GM18867 (cell line): Measurements from ENCODE around the gene ATP1A4.
A peak's percentile ranks its signal among the peaks of the same experiment; 100 is the strongest.

Source experiments
- ATAC-seq: cut with Tn5 transposase; IDR thresholded peaks from one replicate; pipeline ENCODE4 v1.9.1; 2021; ENCODE audit warnings: mild to moderate bottlenecking, moderate library complexity; ENCODE audit not compliant: unreplicated experiment

ATP1A4 gene

GRCh38 chr1:160169553-160170399 is 18.4 kb downstream of the ATP1A4 start:
- ATAC-seq = peak; percentile 54

GRCh38 chr1:160171354-160171753 is 20.0 kb downstream of the ATP1A4 start:
- ATAC-seq = no peak

GRCh38 chr1:160171980-160172379 is 20.6 kb downstream of the ATP1A4 start:
- ATAC-seq = no peak

- peak; percentile 47 for ATAC-seq
Observed at GRCh38 chr1:160177231-160177630, 25.8 kb downstream of the ATP1A4 start.

GRCh38 chr1:160177667-160178066 is 26.3 kb downstream of the ATP1A4 start:
- ATAC-seq = no peak

GRCh38 chr1:160178731-160179130 is 27.3 kb downstream of the ATP1A4 start:
- ATAC-seq = no peak

GRCh38 chr1:160179336-160179735 is 27.9 kb downstream of the ATP1A4 start:
- ATAC-seq = no peak

GRCh38 chr1:160186246-160186645 is 34.8 kb downstream of the ATP1A4 start:
- no peak for ATAC-seq

GRCh38 chr1:160186729-160187128 is 35.3 kb downstream of the ATP1A4 start:
- ATAC-seq = no peak

GRCh38 chr1:160187407-160187806 is 36.0 kb downstream of the ATP1A4 start:
- no peak for ATAC-seq

GRCh38 chr1:160188341-160188740 is 36.9 kb downstream of the ATP1A4 start:
- no peak for ATAC-seq

GRCh38 chr1:160189649-160190625 is 38.5 kb downstream of the ATP1A4 start, which contains the start of gene CASQ1:
TSS of gene CASQ1 (plus strand) at chr1:160190575. CDS start at chr1:160190752, 177 bp downstream.
- no peak for ATAC-seq

- no peak for ATAC-seq
Observed at GRCh38 chr1:160191756-160192155, 40.4 kb downstream of the ATP1A4 start.

- no peak for ATAC-seq
Observed at GRCh38 chr1:160192234-160192633, 40.8 kb downstream of the ATP1A4 start.

GRCh38 chr1:160193091-160193819 is 41.9 kb downstream of the ATP1A4 start:
- ATAC-seq = peak; percentile 67

- no peak for ATAC-seq
Observed at GRCh38 chr1:160193832-160194736, 42.7 kb downstream of the ATP1A4 start.

- ATAC-seq = no peak
Observed at GRCh38 chr1:160194737-160195059, 43.3 kb downstream of the ATP1A4 start.

GRCh38 chr1:160196143-160196542 is 44.7 kb downstream of the ATP1A4 start:
- no peak for ATAC-seq

GRCh38 chr1:160197231-160197630 is 45.8 kb downstream of the ATP1A4 start:
- ATAC-seq = no peak

GRCh38 chr1:160200786-160201185 is 49.4 kb downstream of the ATP1A4 start:
- ATAC-seq = no peak
